GM18498 (cell line): ENCODE data around the gene ZNF792.
"Not testable (repeated sequence)": the region's sequence is repeated elsewhere in the genome, so short reads cannot be mapped to it uniquely, and the experiment has no call there.

Source experiments
- ATAC-seq: cut with Tn5 transposase; IDR thresholded peaks from one replicate; pipeline ENCODE4 v1.9.1; 2021; ENCODE audit warnings: mild to moderate bottlenecking, moderate library complexity; ENCODE audit not compliant: unreplicated experiment

The ZNF792 gene

GRCh38 chr19:34998777-34999497 lies 34.9 kb upstream of the ZNF792 start:
- ATAC-seq = no peak

DNA sequence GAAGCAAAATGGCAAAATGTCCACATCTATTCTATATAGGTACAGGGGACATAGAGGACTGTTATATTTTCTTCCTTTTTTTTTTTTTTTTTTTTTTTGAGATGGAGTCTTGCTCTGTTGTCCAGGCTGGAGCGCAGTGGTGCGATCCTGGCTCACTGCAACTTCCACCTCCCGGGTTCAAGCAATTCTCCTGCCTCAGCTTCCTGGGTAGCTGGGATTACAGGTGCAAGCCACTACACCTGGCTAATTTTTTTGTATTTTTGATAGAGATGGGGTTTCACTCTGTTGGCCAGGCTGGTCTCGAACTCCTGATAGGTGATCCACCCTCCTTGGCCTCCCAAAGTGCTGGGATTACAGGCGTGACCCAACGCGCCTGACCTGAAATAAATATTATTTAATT lies 34.2 kb upstream of the ZNF792 start:
- ATAC-seq = not testable (repeated sequence)

GRCh38 chr19:34997071-34997617 lies 33.1 kb upstream of the ZNF792 start:
- ATAC-seq = no peak

GRCh38 chr19:34995551-34995950 lies 31.5 kb upstream of the ZNF792 start:
- ATAC-seq = no peak

DNA sequence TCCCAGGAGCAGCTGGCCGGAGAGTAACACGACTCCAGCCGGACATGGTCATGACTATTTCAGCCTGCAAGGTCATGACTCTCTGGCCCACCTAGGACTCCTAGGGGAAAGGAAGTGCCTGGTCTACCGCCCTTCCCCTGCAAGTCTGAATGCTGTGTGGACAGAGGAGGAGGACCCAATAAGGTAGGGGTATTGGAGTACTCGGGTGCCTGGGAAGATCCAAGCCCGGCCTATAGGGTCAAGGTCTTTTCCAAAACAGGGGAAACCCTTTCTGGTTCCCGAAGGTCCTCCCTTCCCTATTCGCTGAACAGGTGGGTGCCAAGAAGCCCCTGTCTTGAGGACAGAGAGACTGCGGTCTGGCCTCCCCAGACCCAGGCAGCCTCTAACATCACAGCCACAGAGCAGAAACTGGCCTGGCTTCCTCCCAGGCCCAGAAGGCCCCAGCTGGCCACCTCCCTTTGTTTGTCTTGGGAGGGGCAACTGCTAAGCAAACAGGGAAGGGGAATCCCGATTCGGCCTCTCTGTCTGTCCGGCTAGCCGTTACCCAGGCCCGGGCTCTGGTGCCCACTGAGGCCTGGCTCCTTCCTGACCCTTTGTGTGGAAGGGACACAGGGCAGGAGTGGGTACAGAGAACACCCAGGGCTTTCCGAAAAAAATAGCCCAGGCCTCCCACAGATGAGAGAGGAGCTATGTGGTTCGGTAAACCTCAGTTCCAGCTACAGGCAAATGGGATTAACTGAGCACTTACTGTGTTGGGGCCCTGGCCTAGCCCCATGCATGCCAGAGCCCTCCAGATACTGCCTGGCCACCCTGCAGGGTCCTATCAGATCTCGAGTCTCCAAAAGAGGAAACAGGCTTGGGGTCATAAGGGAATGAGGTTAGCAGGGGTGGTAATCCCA lies 30.9 kb upstream of the ZNF792 start:
- ATAC-seq = no peak

DNA sequence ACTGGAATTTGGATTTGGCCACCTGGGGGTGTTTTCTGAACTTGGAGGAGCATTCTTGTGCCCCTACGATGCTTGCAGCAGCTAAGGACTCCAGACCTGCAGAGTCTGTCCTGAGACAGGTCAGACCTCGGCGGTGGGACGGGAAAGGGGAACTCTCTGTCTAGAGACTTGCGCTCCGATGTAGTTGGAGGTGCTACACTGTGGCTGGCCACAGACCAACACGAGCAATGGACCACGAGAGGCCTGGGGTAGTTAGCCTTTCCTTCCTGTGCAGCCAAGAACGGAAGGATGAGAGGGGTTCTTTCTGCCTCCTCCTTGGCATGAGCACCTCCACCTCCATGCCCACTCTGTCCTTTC lies 30.2 kb upstream of the ZNF792 start:
- no peak for ATAC-seq

- ATAC-seq = not testable (repeated sequence)
These were observed 28.6 kb upstream of the ZNF792 start for GRCh38 chr19:34992582-34992981.

DNA sequence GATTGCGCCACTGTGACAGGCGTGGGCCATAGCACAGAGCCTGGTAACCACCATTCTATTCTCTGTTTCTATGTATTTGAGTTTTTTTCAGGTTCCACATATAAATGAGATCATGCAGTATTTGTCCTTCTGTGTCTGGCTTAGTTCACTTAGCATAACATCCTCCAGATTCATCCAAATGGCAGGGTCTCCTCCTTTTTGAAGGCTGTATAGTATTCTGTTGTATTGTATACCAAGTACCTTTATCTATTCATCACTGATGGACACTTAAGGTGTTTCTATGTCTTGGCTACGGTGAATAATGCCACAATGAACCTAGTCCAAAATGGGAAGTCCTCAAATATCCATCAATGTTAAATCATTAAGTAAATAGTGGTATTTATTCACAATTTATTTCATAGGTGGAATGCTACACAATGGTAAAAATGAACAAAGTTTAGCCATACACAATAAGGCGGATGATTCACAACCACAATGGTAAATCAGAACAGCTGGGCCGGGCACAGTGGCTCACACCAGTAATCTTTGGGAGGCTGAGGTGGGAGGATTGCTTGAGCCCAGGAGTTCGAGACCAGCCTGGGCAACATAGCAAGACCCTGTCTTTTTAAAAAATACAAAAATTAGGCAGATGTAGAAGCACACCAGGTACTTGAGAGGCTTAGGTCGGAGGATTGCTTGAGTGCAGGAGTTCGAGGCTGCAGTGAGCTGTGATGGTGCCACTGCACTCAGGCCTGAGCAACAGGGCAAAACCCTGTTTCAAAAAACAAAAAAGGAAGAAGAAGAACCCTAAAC lies 27.7 kb upstream of the ZNF792 start:
- no peak for ATAC-seq

- no peak for ATAC-seq
These were observed 26.7 kb upstream of the ZNF792 start for GRCh38 chr19:34990578-34991192.

- ATAC-seq = no peak
These were observed 25.3 kb upstream of the ZNF792 start for GRCh38 chr19:34989298-34989697.

DNA sequence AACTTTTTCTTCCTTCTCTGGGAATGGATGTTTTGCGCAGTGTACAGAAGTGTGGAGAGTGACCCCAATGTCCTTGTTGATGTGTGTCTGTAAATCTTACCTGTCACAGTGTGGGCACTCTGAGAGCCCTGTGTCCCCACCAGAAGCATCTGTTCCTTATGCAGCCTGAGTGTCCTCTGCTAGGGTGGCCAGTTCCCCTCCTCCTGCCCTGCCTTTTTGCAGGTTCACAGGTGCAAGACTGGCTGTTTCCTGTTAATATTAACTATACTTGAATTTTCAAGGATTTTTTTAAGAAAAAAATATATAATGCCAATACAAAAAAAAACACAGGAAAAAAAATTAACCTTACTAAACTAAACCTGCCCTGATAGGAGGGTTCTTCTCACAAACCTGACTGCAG lies 24.1 kb upstream of the ZNF792 start:
- no peak for ATAC-seq

DNA sequence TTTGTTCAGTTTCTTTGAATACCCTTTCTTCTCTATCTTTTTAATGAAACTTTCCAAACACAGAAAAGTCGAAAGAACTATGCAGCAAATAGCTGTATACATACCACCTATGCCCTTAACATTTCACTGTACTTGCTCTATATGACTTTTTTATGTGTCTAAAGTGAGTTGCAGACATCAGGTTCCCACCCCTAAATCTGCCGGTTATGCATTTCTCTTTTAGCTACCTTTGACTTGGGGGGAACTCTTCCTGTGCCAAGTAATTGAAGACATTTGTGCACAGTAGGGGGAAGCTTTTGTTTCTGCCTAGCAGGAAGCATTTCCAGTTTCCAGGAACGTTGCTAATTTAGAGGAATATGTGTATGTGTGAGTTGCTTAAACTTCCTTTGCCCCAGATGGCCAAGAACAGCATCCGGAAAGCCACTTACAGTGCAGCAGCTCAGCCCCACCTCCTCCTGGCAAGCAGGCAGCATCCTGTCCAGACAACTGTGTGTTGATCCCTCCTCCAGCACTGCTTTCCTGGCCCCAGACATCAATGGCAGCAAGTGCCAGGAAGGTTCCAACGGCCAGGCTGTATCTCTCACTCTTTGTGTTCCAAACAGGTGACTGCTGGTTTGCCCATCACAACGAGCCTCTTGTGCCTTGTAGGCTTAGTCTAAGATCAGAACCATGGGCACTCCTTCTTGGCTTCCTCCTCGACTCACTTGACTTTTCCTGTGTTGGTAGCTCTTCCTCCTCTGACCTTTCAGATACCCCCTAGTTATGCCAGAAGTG lies 21.4 kb upstream of the ZNF792 start:
- ATAC-seq = no peak

DNA sequence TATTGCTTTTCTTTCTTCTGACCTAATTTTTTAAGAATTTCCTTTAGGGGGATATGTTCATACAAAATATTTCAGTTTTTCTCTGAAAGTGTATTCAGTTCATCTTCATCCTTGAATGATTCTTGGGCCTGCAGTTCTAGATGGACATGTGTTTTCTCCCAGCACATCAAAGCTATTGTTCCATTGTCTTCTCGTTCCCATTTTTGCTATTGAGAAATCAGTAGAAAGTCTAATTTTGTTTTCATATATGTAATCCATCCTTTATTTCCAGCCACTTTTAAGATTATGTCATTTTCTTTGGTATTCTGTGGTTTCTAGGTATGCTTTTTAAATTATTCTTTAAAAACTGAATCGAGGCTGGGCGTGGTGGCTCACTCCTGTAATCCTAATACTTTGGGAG lies 20.3 kb upstream of the ZNF792 start:
- ATAC-seq = no peak

- no peak for ATAC-seq
These were observed 19.8 kb upstream of the ZNF792 start for GRCh38 chr19:34983786-34984185.

GRCh38 chr19:34982275-34982674 lies 18.2 kb upstream of the ZNF792 start:
- no peak for ATAC-seq

GRCh38 chr19:34979819-34980640 lies 16.0 kb upstream of the ZNF792 start:
- no peak for ATAC-seq

- no peak for ATAC-seq
These were observed 12.6 kb upstream of the ZNF792 start for GRCh38 chr19:34976611-34977010.

DNA sequence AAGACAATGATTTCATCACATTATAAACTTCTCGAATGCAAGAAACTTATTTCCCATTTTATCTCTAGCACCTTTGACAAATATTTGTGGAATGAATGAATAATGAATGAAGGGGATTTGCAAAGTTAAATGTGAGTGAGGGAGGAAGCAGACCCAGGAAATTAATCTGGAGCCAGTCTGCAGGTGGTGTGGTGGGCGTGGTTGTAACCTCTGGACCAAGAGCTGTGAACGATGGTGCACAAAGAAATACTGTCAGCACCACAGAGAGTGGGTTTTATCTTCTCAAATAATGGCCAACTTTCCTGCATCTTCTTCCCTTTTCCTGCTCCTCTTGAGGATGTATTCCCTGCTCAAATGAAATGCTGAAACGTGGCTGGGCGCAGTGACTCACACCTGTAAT lies 11.0 kb upstream of the ZNF792 start:
- ATAC-seq = no peak

- no peak for ATAC-seq
These were observed 10.6 kb upstream of the ZNF792 start for GRCh38 chr19:34974646-34975045.
